Tibial nerve (tissue), 4 donors: Measurements from ENCODE around the gene ZCWPW1. TPM values are rescaled to one million over a fixed set of nuclear protein-coding genes. Genes with fewer than 3 reads are reported as not detected.

Experiments
- DNase-seq, 2 donors: peaks; one replicate each; pipeline ENCODE4 v3.0.0-alpha.2; 2019; ENCODE audit warnings: low spot score in 2 of 2
- H3K27ac ChIP-seq, 4 donors: fragments of 200-600 bp; sonication (generic) in 3 of 4; one replicate each; pipeline ENCODE4 v1.5.1; 2017 to 2019; ENCODE audit warnings: mild to moderate bottlenecking in 1 of 4
- H3K27me3 ChIP-seq, 2 donors: fragments of 200-600 bp; sonication (generic) in 1 of 2; one replicate each; pipeline versions ENCODE4 v1.5.1 to v1.6.0; 2017 to 2019
- H3K36me3 ChIP-seq, 3 donors: fragments of 200-600 bp; sonication (generic); one replicate each; pipeline ENCODE4 v1.5.1; 2018 to 2019
- H3K4me1 ChIP-seq, 4 donors: fragments of 200-600 bp; sonication (generic) in 3 of 4; one replicate each; pipeline ENCODE4 v1.5.1; 2017 to 2019
- H3K4me3 ChIP-seq, 4 donors: fragments of 200-600 bp; sonication (generic) in 3 of 4; one replicate each; pipeline ENCODE4 v1.5.1; 2017 to 2019; ENCODE audit warnings: mild to moderate bottlenecking in 1 of 4, moderate library complexity in 1 of 4
- H3K9me3 ChIP-seq, 4 donors: fragments of 200-600 bp; sonication (generic) in 3 of 4; one replicate each; pipeline ENCODE4 v1.5.1; 2017 to 2019
- CTCF ChIP-seq, 5 experiments: fragments of 200-600 bp in 3 of 5; fragments of 450-650 bp in 2 of 5; sonication (generic) in 3 of 5; IDR thresholded peaks; one replicate each; pipeline ENCODE4 v1.5.1; 2016 to 2019; ENCODE audit warnings: antibody characterized with exemption in 5 of 5, mild to moderate bottlenecking in 3 of 5, moderate library complexity in 2 of 5
- EP300 ChIP-seq, 2 donors: sonication (generic); formaldehyde crosslinking; IDR thresholded peaks; one replicate each; pipeline ENCODE4 v1.6.1; 2017; ENCODE audit warnings: antibody characterized with exemption in 2 of 2, mild to moderate bottlenecking in 1 of 2
- POLR2A ChIP-seq, 2 donors: fragments of 450-650 bp; IDR thresholded peaks; one replicate each; pipeline ENCODE4 v1.6.1; 2017; ENCODE audit warnings: antibody characterized with exemption in 2 of 2, mild to moderate bottlenecking in 2 of 2, moderate library complexity in 2 of 2
- WGBS, 2 donors: methylation state at CpG; one replicate each; pipeline ENCODE4 v1.1.5; 2018; 5-methylcytosine and 5-hydroxymethylcytosine counted together
- total RNA-seq, 4 donors: library from RNA; depleted of rRNA; stranded (reverse); fragments of >200 nt; gene quantifications; one replicate each; pipeline ENCODE4 v1.1.0, GENCODE V29; 2016

ZCWPW1 gene
- total RNA-seq, 4 donors from 2014 or later, result 3.6 to 7.3 (median 4.9) TPM

DNA sequence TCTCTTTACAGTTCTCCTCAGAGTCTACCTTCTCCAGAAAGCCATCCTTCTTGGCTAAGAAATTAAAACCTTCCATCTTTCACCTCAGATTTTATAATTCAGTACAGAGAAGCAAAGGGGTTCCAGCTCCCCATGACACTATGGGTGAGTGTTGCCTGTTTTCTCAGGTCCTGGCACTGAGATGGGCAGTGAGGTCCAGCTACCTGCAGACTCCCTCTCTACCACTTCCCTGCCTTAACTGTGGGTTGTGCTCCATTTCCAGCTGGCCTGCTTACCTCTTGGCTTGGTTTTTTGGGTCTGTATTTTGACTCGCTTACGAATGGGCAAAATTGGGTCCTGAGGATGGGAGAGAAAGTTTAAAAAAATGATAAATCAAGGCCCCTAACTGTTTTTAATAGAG lies 26.3 kb downstream of the ZCWPW1 start:
- WGBS, 2 donors, result 94 to 98% methylated on average over 2 of the region's 2 CpGs
- TF ChIP-seq CTCF (IDR thresholded peaks at IDR 0.05) (no peak), EP300 (IDR thresholded peaks at IDR 0.05) (no peak), POLR2A (IDR thresholded peaks at IDR 0.05) (no peak)

DNA sequence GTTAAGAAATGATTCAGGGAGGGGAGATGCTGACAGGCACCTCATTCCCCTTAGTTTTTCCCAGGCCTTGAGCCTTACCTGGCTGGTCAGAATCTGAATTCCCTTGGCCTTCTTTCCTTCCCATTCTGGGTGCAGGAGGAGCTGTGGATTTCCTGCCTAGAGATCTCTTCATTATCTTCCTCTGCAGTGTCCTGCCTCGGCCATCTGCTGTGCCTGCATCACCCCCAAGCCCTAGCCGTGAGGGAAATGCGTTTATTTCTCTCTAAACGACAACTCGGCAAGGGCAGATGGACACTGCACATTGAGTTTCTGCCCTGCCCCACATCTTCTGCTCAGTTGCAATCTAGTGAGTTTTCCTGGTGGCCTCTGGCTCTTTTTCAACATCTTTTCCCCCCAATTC lies 26.7 kb downstream of the ZCWPW1 start:
- peaks cover 0 to 52% (median 0%) of the 10 kb centered on the region in 3 donors for H3K36me3 ChIP-seq
- H3K9me3 ChIP-seq, result no peaks in the 10 kb centered on the region
- no peak for DNase-seq
- H3K4me3 ChIP-seq, result no peak overlapping the region
- H3K4me1 ChIP-seq, result peaks cover 0 to 13% (median 3%) of the 10 kb centered on the region in 4 donors
- WGBS, 2 donors, result 58 to 63% methylated on average over 5 of the region's 5 CpGs
- no peaks in the 10 kb centered on the region for H3K27me3 ChIP-seq
- H3K27ac ChIP-seq, result no peak overlapping the region
- TF ChIP-seq EP300 (IDR thresholded peaks at IDR 0.05) (no peak), CTCF (IDR thresholded peaks at IDR 0.05) (no peak), POLR2A (IDR thresholded peaks at IDR 0.05) (no peak)

More for the DNA sequence above, 26.3 kb downstream of the ZCWPW1 start:
- H3K36me3 ChIP-seq, result peaks cover 0 to 53% (median 0%) of the 10 kb centered on the region in 3 donors
- no peak overlapping the region for H3K4me3 ChIP-seq
- no peaks in the 10 kb centered on the region for H3K9me3 ChIP-seq
- DNase-seq, result no peak
- no peaks in the 10 kb centered on the region for H3K27me3 ChIP-seq
- no peak overlapping the region for H3K27ac ChIP-seq
- peaks cover 0 to 9% (median 2%) of the 10 kb centered on the region in 4 donors for H3K4me1 ChIP-seq

GRCh38 chr7:100400656-100401055 lies 27.8 kb downstream of the ZCWPW1 start:
- Histone ChIP-seq H3K9me3 (no peaks in the 10 kb centered on the region), H3K27me3 (no peaks in the 10 kb centered on the region), H3K4me1 (peaks cover 0 to 13% (median 3%) of the 10 kb centered on the region in 4 donors), H3K36me3 (peaks cover 0 to 45% (median 0%) of the 10 kb centered on the region in 3 donors), H3K4me3 (no peak overlapping the region), H3K27ac (no peak overlapping the region)
- no peak for TF ChIP-seq CTCF (IDR thresholded peaks at IDR 0.05)
- TF ChIP-seq POLR2A (IDR thresholded peaks at IDR 0.05), result no peak
- TF ChIP-seq EP300 (IDR thresholded peaks at IDR 0.05), result no peak
- no peak for DNase-seq
- 71 to 73% methylated on average over 11 of the region's 11 CpGs for WGBS, 2 donors

GRCh38 chr7:100400041-100400440 lies 28.5 kb downstream of the ZCWPW1 start:
- Histone ChIP-seq H3K36me3 (peaks cover 0 to 39% (median 0%) of the 10 kb centered on the region in 3 donors), H3K9me3 (no peaks in the 10 kb centered on the region), H3K4me3 (no peak overlapping the region), H3K27ac (no peak overlapping the region), H3K27me3 (no peaks in the 10 kb centered on the region), H3K4me1 (peaks cover 0 to 13% (median 3%) of the 10 kb centered on the region in 4 donors)
- WGBS, 2 donors, result 94 to 97% methylated on average over 3 of the region's 3 CpGs
- TF ChIP-seq CTCF (IDR thresholded peaks at IDR 0.05), result no peak
- no peak for TF ChIP-seq POLR2A (IDR thresholded peaks at IDR 0.05)
- no peak for TF ChIP-seq EP300 (IDR thresholded peaks at IDR 0.05)
- DNase-seq, result no peak

- Histone ChIP-seq H3K9me3 (no peaks in the 10 kb centered on the region), H3K27me3 (no peaks in the 10 kb centered on the region), H3K27ac (no peak overlapping the region), H3K4me1 (peaks cover 0 to 13% (median 3%) of the 10 kb centered on the region in 4 donors), H3K4me3 (no peak overlapping the region), H3K36me3 (peaks cover 0 to 28% (median 0%) of the 10 kb centered on the region in 3 donors)
- WGBS, 2 donors, result 26 to 38% methylated on average over 2 of the region's 2 CpGs
- DNase-seq, result no peak
- TF ChIP-seq CTCF (IDR thresholded peaks at IDR 0.05) (no peak), POLR2A (IDR thresholded peaks at IDR 0.05) (no peak), EP300 (IDR thresholded peaks at IDR 0.05) (no peak)
Measured at GRCh38 chr7:100398239-100398638, 30.3 kb downstream of the ZCWPW1 start.
